H1 (cell line): ENCODE measurements around the gene OXSR1. TPM values are rescaled to one million over a fixed set of nuclear protein-coding genes. Genes with fewer than 3 reads are reported as not detected.

Experiments
- CHD7 ChIP-seq: fragments of 300-600 bp; sonication (generic); IDR thresholded peaks from 2 replicates; pipeline ENCODE4 v1.7.1; 2012; ENCODE audit warnings: low read length, moderate library complexity, mild to moderate bottlenecking, inconsistent platforms; ENCODE audit not compliant: insufficient replicate concordance
- polyA plus RNA-seq, 7 experiments: library from polyadenylated mRNA; depleted of rRNA in 3 of 7; stranded (reverse) in 5 of 7; unstranded in 2 of 7; fragments of >200 nt in 5 of 7; fragments of 200-250 nt in 2 of 7; gene quantifications; 1 replicate in 5 of 7; 2 replicates in 1 of 7; 4 replicates in 1 of 7; pipeline versions ENCODE4 v1.2.1 to v1.2.3, GENCODE V29; 2011 to 2013; ENCODE audit warnings: missing spikeins in 2 of 7, mixed read lengths in 2 of 7
- total RNA-seq: library from RNA; stranded (reverse); fragmentation: NEBNext Ultra II Directional; extraction: Animal tissue kit (Norgen Biotek cat#: 25700); gene quantifications from 2 replicates; pipeline ENCODE4 v1.2.1, GENCODE V29; 2021

OXSR1 gene
- total and polyA plus RNA-seq, 2 of the 8 experiments (the other 6 are each of a cell fraction or from before 2014, with no cell fraction given): 25.1 to 47.0 TPM

DNA sequence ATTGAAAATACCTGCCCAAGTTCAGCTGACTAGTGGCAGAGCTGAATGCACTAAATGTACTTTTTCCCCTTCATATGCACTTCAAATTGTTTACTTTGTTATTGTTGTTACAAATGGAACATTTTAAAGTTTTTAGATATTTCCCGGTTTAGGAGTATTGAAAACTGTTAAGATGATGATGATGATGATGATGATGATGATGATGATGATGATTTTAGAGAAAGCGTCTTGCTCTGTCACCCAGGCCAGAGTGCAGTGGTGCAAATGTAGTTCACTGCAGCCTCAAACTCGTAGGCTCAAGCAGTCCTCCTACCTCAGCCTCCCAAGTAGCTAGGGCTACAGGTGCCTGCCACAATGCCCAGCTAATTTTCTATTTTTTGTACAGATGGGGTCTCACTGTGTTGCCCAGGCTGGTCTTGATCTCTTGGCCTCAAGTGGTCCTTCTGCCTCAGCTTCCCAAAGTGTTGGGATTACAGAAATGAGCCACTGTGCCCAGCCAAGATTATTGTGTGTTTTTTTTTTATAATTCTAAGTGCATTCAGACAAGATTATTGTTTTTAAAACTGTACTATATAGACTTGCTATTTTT, 54.4 kb downstream of the OXSR1 start (continued):
- TF ChIP-seq CHD7: no peak
